Activated naive CD8-positive, alpha-beta T cell treated with anti-CD3 and anti-CD28 coated beads, Interleukin-2, amount 50 U/mL, for 24 hours (primary cell): ENCODE results near the gene DSTN.

Experiments
- ATAC-seq: fragments of 150-1000 bp; cut with Tn5 transposase; one replicate; pipeline ENCODE4 v1.10.0; 2021
- DNase-seq: peaks from one replicate; pipeline ENCODE4 v3.0.0; 2021
- H3K27ac Mint-ChIP-seq: one replicate; pipeline ENCODE4 v1.8.0; 2021; ENCODE audit warnings: mild to moderate bottlenecking, mixed read lengths
- H3K27me3 Mint-ChIP-seq: one replicate; pipeline ENCODE4 v1.8.0; 2021; ENCODE audit warnings: mixed read lengths
- H3K36me3 Mint-ChIP-seq: one replicate; pipeline ENCODE4 v1.8.0; 2021; ENCODE audit warnings: low read depth, mixed read lengths
- H3K4me1 Mint-ChIP-seq: one replicate; pipeline ENCODE4 v1.8.0; 2021; ENCODE audit warnings: mixed read lengths
- H3K4me3 Mint-ChIP-seq: one replicate; pipeline ENCODE4 v1.8.0; 2021; ENCODE audit warnings: mild to moderate bottlenecking, moderate library complexity, mixed read lengths
- H3K9me3 Mint-ChIP-seq: one replicate; pipeline ENCODE4 v1.8.0; 2021; ENCODE audit warnings: mixed read lengths

The DSTN gene

GRCh38 chr20:17635332-17636244, 65.7 kb downstream of the DSTN start:
- Mint-ChIP-seq H3K36me3 (peaks cover 7% of the 10 kb centered on the region), H3K27ac (no peak overlapping the region), H3K4me1 (no peaks in the 10 kb centered on the region), H3K27me3 (no peaks in the 10 kb centered on the region), H3K9me3 (no peaks in the 10 kb centered on the region), H3K4me3 (no peak overlapping the region)
- DNase-seq (no peak), ATAC-seq (no peak)

GRCh38 chr20:17636523-17637412, 66.9 kb downstream of the DSTN start:
- ATAC-seq (no peak), DNase-seq (no peak)
- Mint-ChIP-seq H3K27me3 (no peaks in the 10 kb centered on the region), H3K9me3 (no peaks in the 10 kb centered on the region), H3K4me3 (no peak overlapping the region), H3K36me3 (peaks cover 7% of the 10 kb centered on the region), H3K27ac (no peak overlapping the region), H3K4me1 (no peaks in the 10 kb centered on the region)

- Mint-ChIP-seq H3K27ac (no peak overlapping the region), H3K36me3 (peaks cover 5% of the 10 kb centered on the region), H3K27me3 (no peaks in the 10 kb centered on the region), H3K4me3 (no peak overlapping the region), H3K4me1 (no peaks in the 10 kb centered on the region), H3K9me3 (no peaks in the 10 kb centered on the region)
- DNase-seq (no peak), ATAC-seq (no peak)
Observed at GRCh38 chr20:17637413-17637780, 67.5 kb downstream of the DSTN start.

- H3K4me1 Mint-ChIP-seq = no peaks in the 10 kb centered on the region
- ATAC-seq (no peak), DNase-seq (no peak)
- H3K9me3 Mint-ChIP-seq = no peaks in the 10 kb centered on the region
- no peaks in the 10 kb centered on the region for H3K27me3 Mint-ChIP-seq
- H3K27ac Mint-ChIP-seq = no peak overlapping the region
- peaks cover 5% of the 10 kb centered on the region for H3K36me3 Mint-ChIP-seq
- no peak overlapping the region for H3K4me3 Mint-ChIP-seq
Observed at GRCh38 chr20:17637985-17638640, 68.2 kb downstream of the DSTN start.

GRCh38 chr20:17638835-17639407, 69.0 kb downstream of the DSTN start:
- Mint-ChIP-seq H3K36me3 (peaks cover 1% of the 10 kb centered on the region), H3K4me1 (peaks cover 3% of the 10 kb centered on the region), H3K4me3 (no peak overlapping the region), H3K9me3 (no peaks in the 10 kb centered on the region), H3K27me3 (no peaks in the 10 kb centered on the region), H3K27ac (no peak overlapping the region)
- DNase-seq = no peak
- no peak for ATAC-seq

- peaks cover 1% of the 10 kb centered on the region for H3K36me3 Mint-ChIP-seq
- DNase-seq (no peak), ATAC-seq (no peak)
- H3K27ac Mint-ChIP-seq = no peak overlapping the region
- H3K4me3 Mint-ChIP-seq = no peak overlapping the region
- H3K9me3 Mint-ChIP-seq = no peaks in the 10 kb centered on the region
- peaks cover 3% of the 10 kb centered on the region for H3K4me1 Mint-ChIP-seq
- H3K27me3 Mint-ChIP-seq = no peaks in the 10 kb centered on the region
Observed at GRCh38 chr20:17640146-17640874, 70.4 kb downstream of the DSTN start.

GRCh38 chr20:17640875-17641378, 71.1 kb downstream of the DSTN start:
- no peak for ATAC-seq

GRCh38 chr20:17641520-17641964, 71.7 kb downstream of the DSTN start:
- ATAC-seq = no peak
- DNase-seq = no peak
- Mint-ChIP-seq H3K27me3 (no peaks in the 10 kb centered on the region), H3K9me3 (no peaks in the 10 kb centered on the region), H3K4me1 (peaks cover 3% of the 10 kb centered on the region), H3K36me3 (no peaks in the 10 kb centered on the region), H3K27ac (no peak overlapping the region), H3K4me3 (no peak overlapping the region)

More at GRCh38 chr20:17640875-17641378, 71.1 kb downstream of the DSTN start:
- H3K36me3 Mint-ChIP-seq = peaks cover 1% of the 10 kb centered on the region
- H3K27ac Mint-ChIP-seq = no peak overlapping the region
- no peaks in the 10 kb centered on the region for H3K27me3 Mint-ChIP-seq
- DNase-seq = no peak
- H3K4me3 Mint-ChIP-seq = no peak overlapping the region
- peaks cover 3% of the 10 kb centered on the region for H3K4me1 Mint-ChIP-seq
- no peaks in the 10 kb centered on the region for H3K9me3 Mint-ChIP-seq

- no peaks in the 10 kb centered on the region for H3K27me3 Mint-ChIP-seq
- H3K4me3 Mint-ChIP-seq = no peak overlapping the region
- H3K9me3 Mint-ChIP-seq = no peaks in the 10 kb centered on the region
- DNase-seq (no peak), ATAC-seq (no peak)
- no peak overlapping the region for H3K27ac Mint-ChIP-seq
- H3K36me3 Mint-ChIP-seq = no peaks in the 10 kb centered on the region
- peaks cover 3% of the 10 kb centered on the region for H3K4me1 Mint-ChIP-seq
Observed at GRCh38 chr20:17641993-17642392, 72.1 kb downstream of the DSTN start.

- no peak overlapping the region for H3K4me3 Mint-ChIP-seq
- H3K27me3 Mint-ChIP-seq = no peaks in the 10 kb centered on the region
- no peak for DNase-seq
- H3K36me3 Mint-ChIP-seq = no peaks in the 10 kb centered on the region
- peaks cover 3% of the 10 kb centered on the region for H3K4me1 Mint-ChIP-seq
- ATAC-seq = no peak
- no peaks in the 10 kb centered on the region for H3K9me3 Mint-ChIP-seq
- no peak overlapping the region for H3K27ac Mint-ChIP-seq
Observed at GRCh38 chr20:17642404-17643269, 72.8 kb downstream of the DSTN start.

GRCh38 chr20:17643531-17644188, 73.8 kb downstream of the DSTN start:
- H3K27me3 Mint-ChIP-seq = no peaks in the 10 kb centered on the region
- no peaks in the 10 kb centered on the region for H3K9me3 Mint-ChIP-seq
- H3K4me3 Mint-ChIP-seq = no peak overlapping the region
- H3K4me1 Mint-ChIP-seq = peaks cover 11% of the 10 kb centered on the region
- DNase-seq = no peak
- no peak overlapping the region for H3K27ac Mint-ChIP-seq
- ATAC-seq = no peak
- no peaks in the 10 kb centered on the region for H3K36me3 Mint-ChIP-seq

GRCh38 chr20:17644451-17644850, 74.6 kb downstream of the DSTN start:
- Mint-ChIP-seq H3K4me1 (peaks cover 17% of the 10 kb centered on the region), H3K4me3 (no peak overlapping the region), H3K27ac (no peak overlapping the region), H3K36me3 (no peaks in the 10 kb centered on the region), H3K27me3 (no peaks in the 10 kb centered on the region), H3K9me3 (no peaks in the 10 kb centered on the region)
- ATAC-seq (no peak), DNase-seq (no peak)
